Ishikawa (cell line): Measurements from ENCODE around the gene STYX.

Experiments used
- CEBPB ChIP-seq: IDR thresholded peaks from 2 replicates; pipeline ENCODE4 v1.6.1; 2012
- CREB1 ChIP-seq: IDR thresholded peaks from 2 replicates; pipeline ENCODE4 v1.6.1; 2012; ENCODE audit warnings: low read depth
- EGR1 ChIP-seq: IDR thresholded peaks from 2 replicates; pipeline ENCODE4 v1.6.1; 2012
- EP300 ChIP-seq: IDR thresholded peaks from 2 replicates; pipeline ENCODE4 v1.6.1; 2012; ENCODE audit warnings: borderline replicate concordance
- FOXM1 ChIP-seq: IDR thresholded peaks from 2 replicates; pipeline ENCODE4 v1.6.1; 2012; ENCODE audit warnings: low read depth, borderline replicate concordance
- RAD21 ChIP-seq: IDR thresholded peaks from 2 replicates; pipeline ENCODE4 v1.6.1; 2012; ENCODE audit warnings: low read depth
- REST ChIP-seq: IDR thresholded peaks from 2 replicates; pipeline ENCODE4 v1.6.1; 2012; ENCODE audit warnings: low read depth, mild to moderate bottlenecking
- TAF1 ChIP-seq: IDR thresholded peaks from 2 replicates; pipeline ENCODE4 v1.6.1; 2012; ENCODE audit warnings: low read depth, mild to moderate bottlenecking
- TCF12 ChIP-seq: IDR thresholded peaks from 2 replicates; pipeline ENCODE4 v1.6.1; 2012; ENCODE audit warnings: low read depth
- TEAD4 ChIP-seq: IDR thresholded peaks from 2 replicates; pipeline ENCODE4 v1.6.1; 2012
- USF1 ChIP-seq: IDR thresholded peaks from 2 replicates; pipeline ENCODE4 v1.6.1; 2012
- YY1 ChIP-seq: IDR thresholded peaks from 2 replicates; pipeline ENCODE4 v1.6.1; 2012; ENCODE audit warnings: low read depth
- ZBTB7A ChIP-seq: IDR thresholded peaks from 2 replicates; pipeline ENCODE4 v1.6.1; 2012; ENCODE audit warnings: low read depth

- TF ChIP-seq TEAD4, result no peak
- no peak for TF ChIP-seq EP300
- TF ChIP-seq CEBPB, result no peak
- no peak for TF ChIP-seq FOXM1
- TF ChIP-seq ZBTB7A, result no peak
- TF ChIP-seq CREB1, result no peak
- TF ChIP-seq YY1, result no peak
- TF ChIP-seq RAD21, result no peak
- TF ChIP-seq TAF1, result no peak
- no peak for TF ChIP-seq REST
- no peak for TF ChIP-seq EGR1
- no peak for TF ChIP-seq USF1
- TF ChIP-seq TCF12, result no peak
These were observed 50.9 kb downstream of the STYX start for GRCh38 chr14:52780893-52781292.
